ENCODE data around the gene TEC. TPM values are rescaled to one million over a fixed set of nuclear protein-coding genes. Genes with fewer than 3 reads are reported as not detected.

The TEC gene
- polyA plus RNA-seq, 1 donor from 2014 or later = not detected

GRCh38 chr4:48197643-48198237, 71.9 kb downstream of the TEC start:
- no peaks in the 10 kb centered on the region for H3K79me2 ChIP-seq (replicated peaks; ENCODE audit: insufficient read depth, low read length)
- TF ChIP-seq REST (IDR thresholded peaks at IDR 0.05; ENCODE audit: borderline replicate concordance) (no peak), RAD21 (conservative IDR thresholded peaks at IDR 0.05) (no peak), CTCF (IDR thresholded peaks at IDR 0.05; ENCODE audit: poor library complexity, severe bottlenecking) (no peak), POLR2AphosphoS5 (IDR thresholded peaks at IDR 0.05) (no peak), SMC3 (conservative IDR thresholded peaks at IDR 0.05; ENCODE audit: poor library complexity) (no peak), EP300 (conservative IDR thresholded peaks at IDR 0.05; ENCODE audit: poor library complexity, severe bottlenecking) (no peak), MXI1 (conservative IDR thresholded peaks at IDR 0.05; ENCODE audit: poor library complexity, severe bottlenecking) (no peak), EZH2 (IDR thresholded peaks at IDR 0.05; ENCODE audit: borderline replicate concordance, insufficient read depth, low read length, poor library complexity, severe bottlenecking) (no peak), TAF1 (IDR thresholded peaks at IDR 0.05; ENCODE audit: low read depth) (no peak)
- H4K20me1 ChIP-seq (ENCODE audit: insufficient read depth) = no peaks in the 10 kb centered on the region
- no peaks in the 10 kb centered on the region for H3K27me3 ChIP-seq (ENCODE audit: insufficient read depth, low read depth, low read length)
- H2AFZ ChIP-seq (ENCODE audit: low read depth, low read length) = no peak overlapping the region
- no peak overlapping the region for H3K27ac ChIP-seq (ENCODE audit: low read length)
- no peak overlapping the region for H3K4me2 ChIP-seq (ENCODE audit: low read length)
- H3K36me3 ChIP-seq (ENCODE audit: insufficient read depth, low read length) = no peaks in the 10 kb centered on the region
- no peak overlapping the region for H3K9ac ChIP-seq (ENCODE audit: low read length)
- no peaks in the 10 kb centered on the region for H3F3A ChIP-seq (ENCODE audit: insufficient read depth, low read length, poor library complexity, severe bottlenecking)
- no peak overlapping the region for H3K4me3 ChIP-seq (ENCODE audit: low read length)
- no peaks in the 10 kb centered on the region for H3K9me3 ChIP-seq (ENCODE audit: low read length)
- H3K9me2 ChIP-seq (ENCODE audit: insufficient read depth, low read length) = no peaks in the 10 kb centered on the region

- no peak overlapping the region for H2AFZ ChIP-seq (ENCODE audit: low read depth, low read length)
- H3K9me2 ChIP-seq (ENCODE audit: insufficient read depth, low read length) = no peaks in the 10 kb centered on the region
- no peak overlapping the region for H3K27ac ChIP-seq (ENCODE audit: low read length)
- H3F3A ChIP-seq (ENCODE audit: insufficient read depth, low read length, poor library complexity, severe bottlenecking) = no peaks in the 10 kb centered on the region
- H4K20me1 ChIP-seq (ENCODE audit: insufficient read depth) = no peaks in the 10 kb centered on the region
- H3K4me3 ChIP-seq (ENCODE audit: low read length) = no peak overlapping the region
- no peaks in the 10 kb centered on the region for H3K9me3 ChIP-seq (ENCODE audit: low read length)
- H3K36me3 ChIP-seq (ENCODE audit: insufficient read depth, low read length) = no peaks in the 10 kb centered on the region
- no peak overlapping the region for H3K9ac ChIP-seq (ENCODE audit: low read length)
- TF ChIP-seq CTCF (IDR thresholded peaks at IDR 0.05; ENCODE audit: poor library complexity, severe bottlenecking) (no peak), REST (IDR thresholded peaks at IDR 0.05; ENCODE audit: borderline replicate concordance) (no peak), SMC3 (conservative IDR thresholded peaks at IDR 0.05; ENCODE audit: poor library complexity) (no peak), MXI1 (conservative IDR thresholded peaks at IDR 0.05; ENCODE audit: poor library complexity, severe bottlenecking) (no peak), EZH2 (IDR thresholded peaks at IDR 0.05; ENCODE audit: borderline replicate concordance, insufficient read depth, low read length, poor library complexity, severe bottlenecking) (no peak), RAD21 (conservative IDR thresholded peaks at IDR 0.05) (no peak), POLR2AphosphoS5 (IDR thresholded peaks at IDR 0.05) (no peak), TAF1 (IDR thresholded peaks at IDR 0.05; ENCODE audit: low read depth) (no peak)
- no peaks in the 10 kb centered on the region for H3K79me2 ChIP-seq (replicated peaks; ENCODE audit: insufficient read depth, low read length)
- no peak overlapping the region for H3K4me2 ChIP-seq (ENCODE audit: low read length)
- H3K27me3 ChIP-seq (ENCODE audit: insufficient read depth, low read depth, low read length) = no peaks in the 10 kb centered on the region
These were observed 72.7 kb downstream of the TEC start for GRCh38 chr4:48196758-48197504.
